Activated CD4-positive, alpha-beta T cell treated with anti-CD3 and anti-CD28 coated beads for 4 hours (primary cell): ENCODE measurements around the gene MALAT1.
A peak's percentile ranks its signal among the peaks of the same experiment; 100 is the strongest.

Experiments used
- DNase-seq, 2 donors: peaks; one replicate each; pipeline ENCODE4 v3.0.0-alpha.2; 2020

Gene MALAT1

GRCh38 chr11:65479184-65480145, 19.4 kb upstream of the MALAT1 start:
- no peak for DNase-seq

- no peak for DNase-seq
These were observed 16.5 kb upstream of the MALAT1 start for GRCh38 chr11:65482306-65482850.

GRCh38 chr11:65485920-65486219, 13.0 kb upstream of the MALAT1 start:
- DNase-seq, result no peak

- DNase-seq, result no peak
These were observed 12.0 kb upstream of the MALAT1 start for GRCh38 chr11:65486570-65487466.

- DNase-seq, result no peak
These were observed 11.2 kb upstream of the MALAT1 start for GRCh38 chr11:65487467-65488272.

GRCh38 chr11:65488273-65489034, 10.4 kb upstream of the MALAT1 start:
- DNase-seq, result no peak

GRCh38 chr11:65489035-65489705, 9.7 kb upstream of the MALAT1 start:
- DNase-seq, result no peak

- no peak for DNase-seq
These were observed 9.0 kb upstream of the MALAT1 start for GRCh38 chr11:65489706-65490320.

- DNase-seq, result no peak
These were observed 7.7 kb upstream of the MALAT1 start for GRCh38 chr11:65491163-65491465.

- DNase-seq, result no peak
These were observed 7.0 kb upstream of the MALAT1 start for GRCh38 chr11:65491614-65492386.

GRCh38 chr11:65492387-65492636, 6.5 kb upstream of the MALAT1 start:
- DNase-seq, result no peak

GRCh38 chr11:65492637-65493366, 6.0 kb upstream of the MALAT1 start:
- no peak for DNase-seq

- no peak for DNase-seq
These were observed 5.3 kb upstream of the MALAT1 start for GRCh38 chr11:65493367-65494176.

GRCh38 chr11:65496304-65497140, 2.3 kb upstream of the MALAT1 start:
- DNase-seq, result no peak

- DNase-seq, result peak; percentile 98 to 99
These were observed 1.5 kb upstream of the MALAT1 start for GRCh38 chr11:65497141-65498041.

- DNase-seq, result peak; percentile 60 to 68
These were observed 661 bp upstream of the MALAT1 start for GRCh38 chr11:65498042-65498726.

- DNase-seq, result no peak
These were observed 193 bp upstream of the MALAT1 start for GRCh38 chr11:65498727-65498976.
